MM.1S (cell line): ENCODE results near the gene GLIPR1L1.

Experiments
- DNase-seq: peaks from one replicate; pipeline ENCODE4 v3.0.0-alpha.2; 2015
- H2AFZ ChIP-seq: fragments of 300-600 bp; sonication (generic); 2 replicates; pipeline ENCODE4 v1.6.0; 2016; ENCODE audit warnings: antibody characterized with exemption, low read length
- H3F3A ChIP-seq: fragments of 300-600 bp; sonication (generic); 2 replicates; pipeline ENCODE4 v1.6.1; 2016; ENCODE audit warnings: mild to moderate bottlenecking, antibody characterized with exemption, low read length, moderate library complexity, mixed read lengths; ENCODE audit not compliant: insufficient read depth
- H3K27ac ChIP-seq: fragments of 300-600 bp; sonication (generic); 2 replicates; pipeline ENCODE4 v1.5.1; 2016; ENCODE audit warnings: mild to moderate bottlenecking, low read length
- H3K27me3 ChIP-seq: fragments of 300-600 bp; sonication (generic); replicated peaks from 2 replicates; pipeline ENCODE4 v1.6.0; 2016; ENCODE audit warnings: low read length; ENCODE audit not compliant: insufficient read depth
- H3K36me3 ChIP-seq: fragments of 300-600 bp; sonication (generic); replicated peaks from 2 replicates; pipeline ENCODE4 v1.6.1; 2016; ENCODE audit warnings: mild to moderate bottlenecking, low read length, mixed read lengths; ENCODE audit not compliant: insufficient read depth
- H3K4me1 ChIP-seq: fragments of 300-600 bp; sonication (generic); 2 replicates; pipeline ENCODE4 v1.6.1; 2016; ENCODE audit warnings: low read length, mixed read lengths
- H3K4me2 ChIP-seq: fragments of 300-600 bp; sonication (generic); 2 replicates; pipeline ENCODE4 v1.6.0; 2016; ENCODE audit warnings: low read depth, low read length
- H3K4me3 ChIP-seq: fragments of 300-600 bp; sonication (generic); 2 replicates; pipeline ENCODE4 v1.5.1; 2016; ENCODE audit warnings: low read length, mixed read lengths
- H3K79me2 ChIP-seq: fragments of 300-600 bp; sonication (generic); 2 replicates; pipeline ENCODE4 v1.6.1; 2016; ENCODE audit warnings: mixed run types, low read length, mixed read lengths
- H3K9ac ChIP-seq: fragments of 300-600 bp; sonication (generic); 2 replicates; pipeline ENCODE4 v1.6.1; 2016; ENCODE audit warnings: low read length, mixed read lengths
- H3K9me2 ChIP-seq: fragments of 300-600 bp; sonication (generic); replicated peaks from 2 replicates; pipeline ENCODE4 v1.6.1; 2016; ENCODE audit warnings: mild to moderate bottlenecking, low read length, mixed read lengths; ENCODE audit not compliant: insufficient read depth
- H3K9me3 ChIP-seq: fragments of 300-600 bp; sonication (generic); replicated peaks from 2 replicates; pipeline ENCODE4 v1.6.1; 2016; ENCODE audit warnings: mild to moderate bottlenecking, low read length, mixed read lengths; ENCODE audit not compliant: insufficient read depth
- H4K20me1 ChIP-seq: fragments of 300-600 bp; sonication (generic); 2 replicates; pipeline ENCODE4 v1.6.1; 2016; ENCODE audit warnings: mild to moderate bottlenecking, low read length, moderate library complexity, mixed read lengths; ENCODE audit not compliant: insufficient read depth
- CTCF ChIP-seq: fragments of 300-600 bp; sonication (generic); IDR thresholded peaks from 2 replicates; pipeline ENCODE4 v1.5.1; 2016; ENCODE audit warnings: antibody characterized with exemption, low read length, mixed read lengths
- EZH2 ChIP-seq: fragments of 300-600 bp; sonication (generic); optimal IDR thresholded peaks from 2 replicates; pipeline ENCODE3; 2017; ENCODE audit warnings: low read depth, mild to moderate bottlenecking, antibody characterized with exemption, low read length, mixed read lengths
- EZH2phosphoT487 ChIP-seq: fragments of 300-600 bp; sonication (generic); IDR thresholded peaks from 2 replicates; pipeline ENCODE4 v1.6.1; 2018; ENCODE audit warnings: antibody characterized with exemption, low read length

Gene GLIPR1L1

DNA sequence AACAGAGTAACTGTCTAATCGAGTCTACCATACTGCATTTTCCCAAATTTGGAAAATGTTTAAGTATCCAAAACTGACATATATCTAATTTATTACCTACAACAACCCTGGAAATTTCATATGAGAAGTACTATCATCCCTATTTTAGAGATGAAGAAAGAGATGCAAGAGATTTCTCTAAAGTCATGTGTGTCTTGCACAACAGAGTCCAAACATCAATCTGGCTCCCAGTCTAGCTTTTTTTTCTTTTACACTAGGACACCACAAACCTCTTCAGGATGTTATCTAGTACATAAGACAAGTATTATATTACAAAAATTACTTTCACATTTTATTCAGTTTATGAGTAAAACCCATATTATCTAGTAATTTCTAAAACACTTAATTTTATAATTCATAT lies 43.5 kb upstream of the GLIPR1L1 start:
- TF ChIP-seq EZH2 (no peak), CTCF (no peak), EZH2phosphoT487 (no peak)
- DNase-seq, result no peak
- Histone ChIP-seq H4K20me1 (no peaks in the 10 kb centered on the region), H3K4me3 (no peak overlapping the region), H3K36me3 (no peaks in the 10 kb centered on the region), H3K4me2 (no peak overlapping the region), H3K27me3 (no peaks in the 10 kb centered on the region), H3K79me2 (no peaks in the 10 kb centered on the region), H2AFZ (no peak overlapping the region), H3K9ac (no peak overlapping the region), H3F3A (no peaks in the 10 kb centered on the region), H3K9me2 (no peaks in the 10 kb centered on the region), H3K4me1 (no peaks in the 10 kb centered on the region), H3K27ac (no peak overlapping the region), H3K9me3 (no peaks in the 10 kb centered on the region)

DNA sequence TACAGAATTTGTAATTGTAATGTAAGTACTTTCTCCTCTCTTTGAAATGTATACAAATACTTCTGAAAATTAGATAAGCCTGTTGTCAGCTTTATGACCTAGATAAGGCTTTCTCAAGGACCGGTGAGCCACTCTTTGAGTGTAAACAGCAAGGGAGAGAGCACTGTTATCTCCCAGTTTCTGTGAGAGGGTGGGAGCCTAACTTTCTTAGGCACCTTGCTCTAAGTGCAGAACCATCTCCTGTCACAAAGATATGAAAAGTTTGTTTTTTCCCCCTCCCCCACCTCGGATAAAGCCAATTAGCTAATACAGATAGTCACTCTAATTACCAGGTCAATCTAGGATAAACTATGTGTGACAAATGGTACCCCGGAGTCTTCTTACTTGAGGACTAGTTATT lies 40.1 kb upstream of the GLIPR1L1 start:
- Histone ChIP-seq H3K27ac (no peak overlapping the region), H3K4me3 (no peak overlapping the region), H3K9me3 (no peaks in the 10 kb centered on the region), H3K4me2 (no peak overlapping the region), H2AFZ (no peak overlapping the region), H4K20me1 (no peaks in the 10 kb centered on the region), H3K79me2 (no peaks in the 10 kb centered on the region), H3K27me3 (no peaks in the 10 kb centered on the region), H3K36me3 (no peaks in the 10 kb centered on the region), H3K9me2 (no peaks in the 10 kb centered on the region), H3K4me1 (no peaks in the 10 kb centered on the region), H3K9ac (no peak overlapping the region), H3F3A (no peaks in the 10 kb centered on the region)
- TF ChIP-seq EZH2, result no peak
- TF ChIP-seq EZH2phosphoT487, result no peak
- no peak for TF ChIP-seq CTCF
- no peak for DNase-seq

GRCh38 chr12:75294797-75295196 lies 39.7 kb upstream of the GLIPR1L1 start:
- Histone ChIP-seq H3K4me1 (no peaks in the 10 kb centered on the region), H3K9me3 (no peaks in the 10 kb centered on the region), H3F3A (no peaks in the 10 kb centered on the region), H3K27ac (no peak overlapping the region), H3K36me3 (no peaks in the 10 kb centered on the region), H3K79me2 (no peaks in the 10 kb centered on the region), H4K20me1 (no peaks in the 10 kb centered on the region), H3K27me3 (no peaks in the 10 kb centered on the region), H3K4me3 (no peak overlapping the region), H3K9ac (no peak overlapping the region), H3K4me2 (no peak overlapping the region), H2AFZ (no peak overlapping the region), H3K9me2 (no peaks in the 10 kb centered on the region)
- TF ChIP-seq EZH2phosphoT487 (no peak), CTCF (no peak), EZH2 (no peak)
- no peak for DNase-seq

GRCh38 chr12:75302225-75302624 lies 32.2 kb upstream of the GLIPR1L1 start:
- DNase-seq, result no peak
- no peaks in the 10 kb centered on the region for H3K9me2 ChIP-seq
- H3F3A ChIP-seq, result no peaks in the 10 kb centered on the region
- no peaks in the 10 kb centered on the region for H3K36me3 ChIP-seq
- H3K9ac ChIP-seq, result no peak overlapping the region
- H3K27ac ChIP-seq, result no peak overlapping the region
- no peak overlapping the region for H3K4me3 ChIP-seq
- no peaks in the 10 kb centered on the region for H3K9me3 ChIP-seq
- H3K79me2 ChIP-seq, result no peaks in the 10 kb centered on the region
- H4K20me1 ChIP-seq, result no peaks in the 10 kb centered on the region
- no peak for TF ChIP-seq EZH2
- no peak for TF ChIP-seq CTCF
- no peak for TF ChIP-seq EZH2phosphoT487
- H3K4me1 ChIP-seq, result no peaks in the 10 kb centered on the region
- H3K4me2 ChIP-seq, result no peak overlapping the region
- no peaks in the 10 kb centered on the region for H3K27me3 ChIP-seq
- H2AFZ ChIP-seq, result no peak overlapping the region
